ENCODE data around the gene TREML1.

Gene TREML1, protein sequence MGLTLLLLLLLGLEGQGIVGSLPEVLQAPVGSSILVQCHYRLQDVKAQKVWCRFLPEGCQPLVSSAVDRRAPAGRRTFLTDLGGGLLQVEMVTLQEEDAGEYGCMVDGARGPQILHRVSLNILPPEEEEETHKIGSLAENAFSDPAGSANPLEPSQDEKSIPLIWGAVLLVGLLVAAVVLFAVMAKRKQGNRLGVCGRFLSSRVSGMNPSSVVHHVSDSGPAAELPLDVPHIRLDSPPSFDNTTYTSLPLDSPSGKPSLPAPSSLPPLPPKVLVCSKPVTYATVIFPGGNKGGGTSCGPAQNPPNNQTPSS

DNA sequence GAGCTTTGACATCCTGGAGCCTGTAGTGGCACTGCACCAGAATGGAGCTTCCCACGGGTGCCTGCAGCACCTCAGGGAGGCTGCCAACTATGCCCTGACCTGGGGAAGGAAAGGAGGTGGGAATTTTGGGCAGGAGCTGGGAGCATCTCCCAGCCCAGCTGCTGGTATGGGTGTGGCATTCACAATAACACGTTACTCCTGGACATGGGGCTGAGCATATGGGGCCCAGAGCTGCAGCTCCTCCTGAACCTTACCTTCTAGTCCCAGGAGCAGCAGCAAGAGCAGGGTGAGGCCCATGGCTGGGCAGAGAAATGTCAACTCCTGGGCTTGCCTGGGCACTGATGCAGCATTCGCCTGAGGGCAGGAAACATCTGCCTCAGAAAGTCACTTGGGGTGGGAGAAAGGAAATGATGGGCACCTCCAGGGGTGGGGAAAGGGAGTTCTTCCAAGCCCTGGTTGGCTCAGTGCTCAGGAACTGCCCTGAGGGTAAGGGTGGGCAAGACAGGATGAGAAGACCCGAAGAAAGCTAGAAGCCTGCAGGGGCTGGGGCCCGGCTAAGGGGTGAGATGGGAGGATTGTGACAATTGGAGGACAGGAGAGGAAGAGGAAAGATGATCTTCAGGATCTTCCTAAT lies at the start of gene TREML1:
TREML1 (minus strand) TSS at position 356 of the 634 bp plus-strand sequence; CDS start at position 297, 59 bp downstream.
- no peak within 1 kb of the TSS for H3K27ac ChIP-seq
- no peak within 1 kb of the TSS for H3K9ac ChIP-seq (ENCODE audit: insufficient read length)
- TF ChIP-seq FOXP2 (optimal IDR thresholded peaks at IDR 0.05; ENCODE audit: control extremely low read depth, extremely low read length, insufficient read depth) (no peak), EZH2 (IDR thresholded peaks at IDR 0.05) (no peak), POLR2AphosphoS5 (IDR thresholded peaks at IDR 0.05; ENCODE audit: borderline replicate concordance, low read depth, low read length) (no peak)

DNA sequence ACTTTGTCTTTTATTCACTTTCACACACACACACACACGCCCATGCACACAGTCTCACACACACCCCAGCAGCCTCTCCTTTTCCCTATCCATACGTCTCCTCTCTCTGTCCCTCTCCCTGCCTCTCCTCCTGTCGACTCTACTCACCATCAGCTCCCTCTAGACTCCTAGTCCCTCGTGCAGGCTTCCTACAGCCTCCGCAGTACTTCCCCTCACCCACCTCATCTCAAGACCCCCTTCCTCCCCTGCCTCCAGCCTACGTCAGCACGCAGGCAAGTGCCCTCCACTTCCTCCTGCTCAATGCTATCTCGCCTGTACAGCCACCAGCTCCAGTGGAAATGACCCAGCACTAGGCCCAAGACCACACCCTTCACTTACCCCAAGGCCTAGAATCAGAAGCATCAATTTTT lies 47.6 kb upstream of the TREML1 start:
- H3K4me3 ChIP-seq = no peak overlapping the region
- TF ChIP-seq FOXP2 (optimal IDR thresholded peaks at IDR 0.05; ENCODE audit: control extremely low read depth, extremely low read length, insufficient read depth) (no peak), EZH2 (IDR thresholded peaks at IDR 0.05) (no peak), POLR2AphosphoS5 (IDR thresholded peaks at IDR 0.05; ENCODE audit: borderline replicate concordance, low read depth, low read length) (no peak)
- H3K9ac ChIP-seq (ENCODE audit: insufficient read length) = no peak overlapping the region

More for the DNA sequence above, at the start of gene TREML1:
- H3K9me3 ChIP-seq (ENCODE audit: low read depth, low read length) = no peaks in the 10 kb centered on the region
- H3K4me3 ChIP-seq = peak within 1 kb of the TSS; percentile 33; the same call in 1 of the 2 replicates
- H3K36me3 ChIP-seq (ENCODE audit: insufficient read depth, low read length) = no peaks in the 10 kb centered on the region
- DNase-seq (ENCODE audit: low read depth, low spot score) = peak; percentile 16

DNA sequence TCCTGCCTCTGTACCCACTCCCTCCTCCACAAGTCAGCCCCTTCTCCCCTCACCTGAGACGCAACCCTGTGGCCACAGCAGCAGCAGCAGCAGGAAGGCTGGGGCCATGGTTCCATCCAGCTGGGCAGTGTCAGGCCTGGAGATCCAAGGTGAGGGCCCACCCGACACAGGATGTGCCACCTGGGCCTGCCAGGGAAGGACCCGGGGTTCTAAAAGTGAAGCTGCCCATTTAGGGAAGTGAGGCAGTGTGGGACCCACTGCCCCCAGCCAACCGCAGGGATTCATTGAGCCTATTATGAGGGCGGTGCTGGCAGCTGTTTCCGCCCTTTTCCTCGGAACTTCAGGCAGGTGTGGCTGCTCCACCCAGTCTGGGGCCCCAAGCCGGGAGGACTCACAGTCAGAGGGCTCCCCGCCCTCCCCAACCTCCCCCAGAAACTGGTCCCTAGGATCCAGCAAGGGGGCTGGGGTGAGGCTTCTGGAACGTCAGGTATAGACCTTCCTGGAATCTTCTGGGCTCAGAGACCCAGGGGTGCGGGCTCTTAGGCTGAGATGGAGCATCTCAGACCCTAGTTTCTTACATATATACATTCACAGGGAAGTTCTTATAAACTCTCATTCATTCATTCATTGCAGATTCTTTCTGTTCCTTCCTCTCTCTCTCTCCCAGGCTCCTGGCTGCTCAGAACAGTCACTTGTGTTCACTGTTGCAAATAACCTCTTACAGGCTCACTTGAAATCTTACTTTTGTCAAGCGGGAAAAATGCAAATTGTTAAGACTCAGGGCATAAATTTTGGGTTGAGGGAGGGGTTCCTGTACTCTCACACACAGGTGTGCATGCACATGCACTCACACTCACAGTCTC lies 47.0 kb upstream of the TREML1 start, which contains the start of gene TREML2:
TREML2 (minus strand) TSS at position 249 of the 863 bp plus-strand sequence; CDS start at position 108, 141 bp downstream.
- DNase-seq (ENCODE audit: low read depth, low spot score) = no peak
- Histone ChIP-seq H3K9me3 (ENCODE audit: low read depth, low read length) (no peaks in the 10 kb centered on the region), H3K9ac (ENCODE audit: insufficient read length) (peak within 1 kb of the TSS; percentile 45)

More for the DNA sequence above, 47.6 kb upstream of the TREML1 start:
- DNase-seq (ENCODE audit: low read depth, low spot score) = no peak
- H3K9me3 ChIP-seq (ENCODE audit: low read depth, low read length) = no peaks in the 10 kb centered on the region
- no peaks in the 10 kb centered on the region for H3K36me3 ChIP-seq (ENCODE audit: insufficient read depth, low read length)
- H3K27ac ChIP-seq = no peak overlapping the region

DNA sequence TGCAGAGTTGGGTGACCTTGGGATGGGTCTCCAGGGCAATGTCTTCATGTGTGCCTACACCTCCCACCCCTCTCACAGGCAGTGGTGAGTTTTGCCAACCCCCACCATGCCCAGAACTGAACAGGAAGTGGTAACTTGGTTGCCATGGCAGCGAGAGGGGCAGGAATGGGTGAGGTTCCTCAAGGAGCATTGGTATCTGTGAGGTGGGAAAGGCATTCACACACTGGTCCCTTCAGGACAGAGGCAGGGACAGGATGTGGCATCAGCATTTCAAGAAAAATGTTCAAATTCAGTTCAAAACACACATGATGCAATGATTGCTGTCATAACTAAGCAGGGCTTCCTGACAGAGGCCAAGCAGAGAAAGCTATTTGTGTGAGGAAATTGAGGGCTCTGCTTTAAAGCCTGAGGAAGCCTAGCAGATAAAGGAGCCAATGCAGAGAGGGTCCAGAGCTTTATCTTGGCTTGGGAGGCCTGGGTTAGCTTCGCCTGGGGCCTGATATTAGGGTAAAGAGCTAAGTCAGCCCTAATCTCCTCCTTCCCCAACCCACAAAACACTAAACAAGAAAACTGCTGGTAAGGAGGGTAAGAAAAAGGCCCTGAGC lies 46.3 kb upstream of the TREML1 start:
- Histone ChIP-seq H3K4me3 (peak overlapping the region; percentile 38), H3K9me3 (ENCODE audit: low read depth, low read length) (no peaks in the 10 kb centered on the region), H3K36me3 (ENCODE audit: insufficient read depth, low read length) (no peaks in the 10 kb centered on the region), H3K27ac (peak overlapping the region; percentile 76; the same call in 1 of the 2 replicates), H3K9ac (ENCODE audit: insufficient read length) (peak overlapping the region; percentile 45)
- peak; percentile 37 for DNase-seq (ENCODE audit: low read depth, low spot score)
- no peak for TF ChIP-seq POLR2AphosphoS5 (IDR thresholded peaks at IDR 0.05; ENCODE audit: borderline replicate concordance, low read depth, low read length)
- TF ChIP-seq EZH2 (IDR thresholded peaks at IDR 0.05) = no peak
- TF ChIP-seq FOXP2 (optimal IDR thresholded peaks at IDR 0.05; ENCODE audit: control extremely low read depth, extremely low read length, insufficient read depth) = no peak

More for the DNA sequence above, 47.0 kb upstream of the TREML1 start, which contains the start of gene TREML2:
- no peaks in the 10 kb centered on the region for H3K36me3 ChIP-seq (ENCODE audit: insufficient read depth, low read length)
- no peak for TF ChIP-seq EZH2 (IDR thresholded peaks at IDR 0.05)
- H3K27ac ChIP-seq = peak within 1 kb of the TSS; percentile 76; the same call in 1 of the 2 replicates
- peak within 1 kb of the TSS; percentile 38 for H3K4me3 ChIP-seq

DNA sequence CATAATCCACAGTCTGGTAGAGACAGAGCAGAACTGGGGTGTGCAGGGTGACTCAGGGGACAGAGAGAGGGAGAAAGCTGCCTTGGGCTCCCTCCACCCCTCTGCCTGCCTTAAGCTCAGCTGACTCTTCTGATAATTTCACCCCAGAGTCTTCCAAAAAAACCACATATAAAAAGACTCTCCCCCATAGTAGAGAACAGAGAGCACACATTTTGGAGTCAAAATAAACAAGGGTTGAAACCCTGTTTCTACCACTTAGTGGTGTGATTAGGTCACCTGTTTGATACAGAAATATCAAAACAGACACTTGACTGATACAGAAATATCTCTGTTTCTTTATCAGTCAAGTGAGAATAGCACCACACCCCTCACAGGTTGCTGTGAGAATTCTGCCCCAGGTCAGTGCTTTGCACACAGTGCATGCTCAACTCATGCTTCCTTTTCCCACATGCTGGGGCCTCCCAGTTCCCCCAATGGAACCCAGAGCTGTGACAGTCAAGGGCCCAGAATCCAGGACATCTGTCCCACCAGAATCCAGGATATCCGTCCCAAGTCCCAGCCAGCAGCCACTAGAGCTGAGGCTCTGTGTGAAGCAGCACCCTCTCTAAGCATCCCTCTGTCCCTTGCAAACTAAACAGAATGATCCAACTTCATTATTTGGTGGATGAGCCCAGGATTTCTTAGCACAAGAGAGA lies 45.6 kb upstream of the TREML1 start:
- no peaks in the 10 kb centered on the region for H3K9me3 ChIP-seq (ENCODE audit: low read depth, low read length)
- no peak for DNase-seq (ENCODE audit: low read depth, low spot score)
- no peak overlapping the region for H3K9ac ChIP-seq (ENCODE audit: insufficient read length)
- H3K27ac ChIP-seq = no peak overlapping the region
- peak overlapping the region; percentile 14; the same call in 1 of the 2 replicates for H3K4me3 ChIP-seq
- H3K36me3 ChIP-seq (ENCODE audit: insufficient read depth, low read length) = no peaks in the 10 kb centered on the region
- TF ChIP-seq POLR2AphosphoS5 (IDR thresholded peaks at IDR 0.05; ENCODE audit: borderline replicate concordance, low read depth, low read length) (no peak), FOXP2 (optimal IDR thresholded peaks at IDR 0.05; ENCODE audit: control extremely low read depth, extremely low read length, insufficient read depth) (no peak), EZH2 (IDR thresholded peaks at IDR 0.05) (no peak)

DNA sequence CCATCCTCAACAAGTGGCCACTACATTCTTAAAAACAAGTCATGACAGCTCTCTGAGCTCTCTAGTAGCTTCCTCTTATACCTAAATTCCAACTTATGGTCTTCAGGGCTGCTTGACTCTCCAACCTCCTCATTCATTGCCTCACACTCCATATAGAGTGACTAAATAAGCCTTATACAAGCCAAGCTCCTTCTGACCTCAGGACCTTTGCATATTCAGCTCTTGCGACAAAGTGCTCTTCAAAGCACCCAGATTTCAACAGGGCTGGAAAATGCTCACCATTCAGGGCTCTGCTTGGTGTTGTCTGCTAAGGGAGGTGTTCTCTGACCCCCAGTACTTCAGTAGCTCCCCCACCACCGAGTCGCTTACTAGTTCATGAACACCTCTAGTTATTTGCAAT lies 43.1 kb upstream of the TREML1 start:
- no peak overlapping the region for H3K4me3 ChIP-seq
- DNase-seq (ENCODE audit: low read depth, low spot score) = no peak
- H3K9me3 ChIP-seq (ENCODE audit: low read depth, low read length) = no peaks in the 10 kb centered on the region
- H3K9ac ChIP-seq (ENCODE audit: insufficient read length) = no peak overlapping the region
- TF ChIP-seq EZH2 (IDR thresholded peaks at IDR 0.05) (no peak), FOXP2 (optimal IDR thresholded peaks at IDR 0.05; ENCODE audit: control extremely low read depth, extremely low read length, insufficient read depth) (no peak), POLR2AphosphoS5 (IDR thresholded peaks at IDR 0.05; ENCODE audit: borderline replicate concordance, low read depth, low read length) (no peak)
- H3K27ac ChIP-seq = no peak overlapping the region
- H3K36me3 ChIP-seq (ENCODE audit: insufficient read depth, low read length) = no peaks in the 10 kb centered on the region

DNA sequence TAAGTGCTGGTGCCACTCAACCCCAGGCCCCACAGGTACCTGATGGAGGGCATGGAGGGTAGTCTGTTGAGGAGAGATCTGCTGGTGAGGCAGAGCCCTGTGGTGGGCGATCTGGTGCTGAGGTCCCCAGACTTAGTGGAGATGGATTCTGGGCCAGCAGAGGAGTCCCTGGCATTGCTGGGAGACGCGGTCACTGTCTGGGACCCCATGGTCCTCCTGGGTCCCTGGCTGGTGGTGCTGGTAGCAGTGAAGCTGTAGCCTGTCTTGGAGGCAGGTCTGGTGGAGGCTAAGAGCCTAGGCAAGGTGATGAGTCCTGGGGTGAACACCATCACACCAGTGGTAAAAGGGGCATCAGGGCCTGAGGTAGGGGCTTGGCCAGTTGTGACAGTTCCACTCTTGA lies 40.2 kb upstream of the TREML1 start:
- Histone ChIP-seq H3K36me3 (ENCODE audit: insufficient read depth, low read length) (no peaks in the 10 kb centered on the region), H3K9ac (ENCODE audit: insufficient read length) (no peak overlapping the region), H3K27ac (no peak overlapping the region), H3K9me3 (ENCODE audit: low read depth, low read length) (no peaks in the 10 kb centered on the region), H3K4me3 (no peak overlapping the region)
- DNase-seq (ENCODE audit: low read depth, low spot score) = no peak
- no peak for TF ChIP-seq FOXP2 (optimal IDR thresholded peaks at IDR 0.05; ENCODE audit: control extremely low read depth, extremely low read length, insufficient read depth)
- no peak for TF ChIP-seq POLR2AphosphoS5 (IDR thresholded peaks at IDR 0.05; ENCODE audit: borderline replicate concordance, low read depth, low read length)
- TF ChIP-seq EZH2 (IDR thresholded peaks at IDR 0.05) = no peak
